ENCODE results near the gene SERINC5. TPM values are rescaled to one million over a fixed set of nuclear protein-coding genes. Genes with fewer than 3 reads are reported as not detected.
"Not testable (repeated sequence)": the region's sequence is repeated elsewhere in the genome, so short reads cannot be mapped to it uniquely, and the experiment has no call there.

Gene SERINC5
- total RNA-seq, 2 experiments from 2014 or later: 28.1 to 36.0 TPM

- Mint-ChIP-seq H3K4me3 (peak overlapping the region; percentile 81), H3K27ac (peak overlapping the region; percentile 99), H3K4me1 (peaks cover 89% of the 10 kb centered on the region), H3K36me3 (ENCODE audit: low read depth) (peaks cover 24% of the 10 kb centered on the region), H3K27me3 (no peaks in the 10 kb centered on the region), H3K9me3 (ENCODE audit: low read depth) (no peaks in the 10 kb centered on the region)
- intact Hi-C loops (cut with DNase I, micrococcal nuclease): loop anchor here in 1 of 2 experiments (10.0 kb wide), 1 partner anchor 574 kb away; the partner anchor contains the start of gene TENT2
- DNase-seq (no peak), ATAC-seq (no peak)
- POLR2A ChIA-PET: interaction anchor here (0.6 to 1.3 kb wide), 2 partner anchors 30 to 39 kb away, joined by 3 to 5 read pairs; no protein-coding TSS in a partner anchor
- CTCF ChIA-PET: no interaction called here
Measured at GRCh38 chr5:80189201-80189600, 66.6 kb downstream of the SERINC5 start.

GRCh38 chr5:80187421-80188090 lies 68.3 kb downstream of the SERINC5 start:
- ChIA-PET CTCF (interaction anchor here (0.6 to 1.6 kb wide), 5 partner anchors 11 to 104 kb away, joined by 3 to 9 read pairs (median 3); no protein-coding TSS in a partner anchor), POLR2A (interaction anchor here (1.4 kb wide), 1 partner anchor 68 kb away, joined by 4 read pairs; the partner anchor contains the start of gene SERINC5)
- Mint-ChIP-seq H3K36me3 (ENCODE audit: low read depth) (peaks cover 27% of the 10 kb centered on the region), H3K27me3 (no peaks in the 10 kb centered on the region), H3K27ac (peak overlapping the region; percentile 89), H3K4me3 (peak overlapping the region; percentile 43), H3K4me1 (peaks cover 89% of the 10 kb centered on the region), H3K9me3 (ENCODE audit: low read depth) (no peaks in the 10 kb centered on the region)
- ATAC-seq (no peak), DNase-seq (no peak)
- intact Hi-C loops (cut with DNase I, micrococcal nuclease): loop anchor here in 1 of 2 experiments (10.0 kb wide), 1 partner anchor 573 kb away; the partner anchor contains the start of gene TENT2

GRCh38 chr5:80185535-80185934 lies 70.3 kb downstream of the SERINC5 start:
- CTCF ChIA-PET: interaction anchor here (0.6 to 2.2 kb wide), 3 partner anchors 9 to 44 kb away, joined by 3 to 6 read pairs (median 3); no protein-coding TSS in a partner anchor
- H3K4me1 Mint-ChIP-seq: peaks cover 92% of the 10 kb centered on the region
- POLR2A ChIA-PET; H3K9me3 Mint-ChIP-seq (ENCODE audit: low read depth); H3K27me3 Mint-ChIP-seq; ATAC-seq; DNase-seq: not testable (repeated sequence)
- peak overlapping the region; percentile 44 for H3K4me3 Mint-ChIP-seq
- intact Hi-C loops (cut with DNase I, micrococcal nuclease): loop anchor here in 1 of 2 experiments (2.0 to 10.0 kb wide), 2 partner anchors 71 to 571 kb away; partner anchors contain the start of genes SERINC5 and TENT2
- H3K36me3 Mint-ChIP-seq (ENCODE audit: low read depth): peaks cover 20% of the 10 kb centered on the region
- H3K27ac Mint-ChIP-seq: peak overlapping the region; percentile 89

GRCh38 chr5:80185095-80185494 lies 70.8 kb downstream of the SERINC5 start:
- Mint-ChIP-seq H3K4me1 (peaks cover 92% of the 10 kb centered on the region), H3K4me3 (peak overlapping the region; percentile 44), H3K27me3 (no peaks in the 10 kb centered on the region), H3K36me3 (ENCODE audit: low read depth) (peaks cover 22% of the 10 kb centered on the region), H3K9me3 (ENCODE audit: low read depth) (no peaks in the 10 kb centered on the region), H3K27ac (peak overlapping the region; percentile 89)
- ChIA-PET POLR2A (no interaction called here), CTCF (interaction anchor here (0.6 to 2.2 kb wide), 4 partner anchors 9 to 64 kb away, joined by 3 to 6 read pairs (median 3); no protein-coding TSS in a partner anchor)
- ATAC-seq (peak; percentile 18), DNase-seq (peak; percentile 38)
- intact Hi-C loops (cut with DNase I, micrococcal nuclease): loop anchor here in 1 of 2 experiments (2.0 to 10.0 kb wide), 2 partner anchors 72 to 570 kb away; partner anchors contain the start of genes SERINC5 and TENT2

- Mint-ChIP-seq H3K9me3 (ENCODE audit: low read depth) (no peaks in the 10 kb centered on the region), H3K27me3 (no peaks in the 10 kb centered on the region), H3K4me3 (peak overlapping the region; percentile 44), H3K4me1 (peaks cover 91% of the 10 kb centered on the region), H3K27ac (peak overlapping the region; percentile 89), H3K36me3 (ENCODE audit: low read depth) (peaks cover 22% of the 10 kb centered on the region)
- no peak for DNase-seq
- intact Hi-C loops (cut with DNase I, micrococcal nuclease): loop anchor here in 1 of 2 experiments (2.0 to 10.0 kb wide), 2 partner anchors 72 to 570 kb away; partner anchors contain the start of genes SERINC5 and TENT2
- ATAC-seq: no peak
- POLR2A ChIA-PET: no interaction called here
- CTCF ChIA-PET: interaction anchor here (0.6 to 2.2 kb wide), 4 partner anchors 9 to 63 kb away, joined by 3 to 8 read pairs (median 4); no protein-coding TSS in a partner anchor
Measured at GRCh38 chr5:80184235-80185023, 71.4 kb downstream of the SERINC5 start.

GRCh38 chr5:80183728-80184234 lies 72.1 kb downstream of the SERINC5 start:
- intact Hi-C loops (cut with DNase I, micrococcal nuclease): loop anchor here in 1 of 2 experiments (2.0 to 10.0 kb wide), 3 partner anchors 57 to 569 kb away; partner anchors contain the start of genes SERINC5 and TENT2
- CTCF ChIA-PET: interaction anchor here (1.7 kb wide), 1 partner anchor 9 kb away, joined by 8 read pairs; no protein-coding TSS in a partner anchor

GRCh38 chr5:80182809-80183580 lies 72.9 kb downstream of the SERINC5 start:
- Mint-ChIP-seq H3K27me3 (no peaks in the 10 kb centered on the region), H3K4me3 (peak overlapping the region; percentile 4), H3K4me1 (peaks cover 84% of the 10 kb centered on the region), H3K36me3 (ENCODE audit: low read depth) (peaks cover 22% of the 10 kb centered on the region), H3K9me3 (ENCODE audit: low read depth) (no peaks in the 10 kb centered on the region), H3K27ac (peak overlapping the region; percentile 89)
- ATAC-seq (peak; percentile 49), DNase-seq (peak; percentile 55)
- POLR2A ChIA-PET: interaction anchor here (0.6 to 1.5 kb wide), 5 partner anchors 11 to 526 kb away, joined by 3 to 4 read pairs (median 3); no protein-coding TSS in a partner anchor
- CTCF ChIA-PET: interaction anchor here (0.6 to 1.7 kb wide), 4 partner anchors 10 to 98 kb away, joined by 3 to 8 read pairs (median 3); no protein-coding TSS in a partner anchor
- intact Hi-C loops (cut with DNase I, micrococcal nuclease): loop anchor here in 1 of 2 experiments (2.0 to 10.0 kb wide), 2 partner anchors 56 to 568 kb away; partner anchors contain the start of gene TENT2

More at GRCh38 chr5:80183728-80184234, 72.1 kb downstream of the SERINC5 start:
- peak; percentile 41 for DNase-seq
- Mint-ChIP-seq H3K27ac (peak overlapping the region; percentile 89), H3K4me3 (peak overlapping the region; percentile 24), H3K4me1 (peaks cover 89% of the 10 kb centered on the region), H3K36me3 (ENCODE audit: low read depth) (peaks cover 22% of the 10 kb centered on the region)
- ATAC-seq: peak; percentile 15
- H3K27me3 Mint-ChIP-seq; H3K9me3 Mint-ChIP-seq (ENCODE audit: low read depth): not testable (repeated sequence)
- POLR2A ChIA-PET: interaction anchor here (0.7 to 1.5 kb wide), 4 partner anchors 58 to 526 kb away, joined by 3 to 4 read pairs (median 4); no protein-coding TSS in a partner anchor

- Mint-ChIP-seq H3K27ac (peak overlapping the region; percentile 89), H3K36me3 (ENCODE audit: low read depth) (peaks cover 29% of the 10 kb centered on the region), H3K9me3 (ENCODE audit: low read depth) (no peaks in the 10 kb centered on the region), H3K4me3 (no peak overlapping the region), H3K27me3 (no peaks in the 10 kb centered on the region), H3K4me1 (peaks cover 81% of the 10 kb centered on the region)
- intact Hi-C loops (cut with DNase I, micrococcal nuclease): loop anchor here in 1 of 2 experiments (2.0 to 10.0 kb wide), 2 partner anchors 55 to 567 kb away; partner anchors contain the start of gene TENT2
- ATAC-seq (peak; percentile 43), DNase-seq (peak; percentile 59)
- ChIA-PET CTCF (interaction anchor here (0.7 to 1.3 kb wide), 3 partner anchors 11 to 340 kb away, joined by 3 to 4 read pairs (median 3); no protein-coding TSS in a partner anchor), POLR2A (interaction anchor here (0.7 kb wide), 1 partner anchor 197 kb away, joined by 4 read pairs; no protein-coding TSS in a partner anchor)
Measured at GRCh38 chr5:80181618-80182211, 74.1 kb downstream of the SERINC5 start.

- no peak overlapping the region for H3K4me3 Mint-ChIP-seq
- H3K4me1 Mint-ChIP-seq: peaks cover 48% of the 10 kb centered on the region
- peaks cover 37% of the 10 kb centered on the region for H3K36me3 Mint-ChIP-seq (ENCODE audit: low read depth)
- intact Hi-C loops (cut with DNase I, micrococcal nuclease): no loop called here
- ChIA-PET CTCF (interaction anchor here (0.7 kb wide), 1 partner anchor 85 kb away, joined by 3 read pairs; no protein-coding TSS in a partner anchor), POLR2A (no interaction called here)
- DNase-seq (no peak), ATAC-seq (no peak)
- H3K27ac Mint-ChIP-seq: no peak overlapping the region
- H3K27me3 Mint-ChIP-seq: no peaks in the 10 kb centered on the region
- no peaks in the 10 kb centered on the region for H3K9me3 Mint-ChIP-seq (ENCODE audit: low read depth)
Measured at GRCh38 chr5:80177236-80177635, 78.6 kb downstream of the SERINC5 start.

Measured in activated CD4-positive, alpha-beta T cell treated with anti-CD3 and anti-CD28 coated beads for 36 hours (primary cell).